Peyer's patch (tissue), 4 donors: ENCODE results near the gene WDR1.

Experiments
- POLR2A ChIP-seq, 2 donors: fragments of 450-650 bp; IDR thresholded peaks; one replicate each; pipeline ENCODE4 v1.5.1; 2017; ENCODE audit warnings: antibody characterized with exemption in 2 of 2, mild to moderate bottlenecking in 2 of 2, moderate library complexity in 2 of 2
- TF ChIP-seq, protein P1 (sequence below), 6 experiments: fragments of 450-650 bp in 4 of 6; fragments of 200-600 bp in 2 of 6; sonication (generic) in 1 of 6; IDR thresholded peaks; one replicate each; pipeline ENCODE4 v1.5.1; 2017 to 2019; ENCODE audit warnings: antibody characterized with exemption in 6 of 6, mild to moderate bottlenecking in 3 of 6, moderate library complexity in 1 of 6

- TF ChIP-seq, protein P1, sequence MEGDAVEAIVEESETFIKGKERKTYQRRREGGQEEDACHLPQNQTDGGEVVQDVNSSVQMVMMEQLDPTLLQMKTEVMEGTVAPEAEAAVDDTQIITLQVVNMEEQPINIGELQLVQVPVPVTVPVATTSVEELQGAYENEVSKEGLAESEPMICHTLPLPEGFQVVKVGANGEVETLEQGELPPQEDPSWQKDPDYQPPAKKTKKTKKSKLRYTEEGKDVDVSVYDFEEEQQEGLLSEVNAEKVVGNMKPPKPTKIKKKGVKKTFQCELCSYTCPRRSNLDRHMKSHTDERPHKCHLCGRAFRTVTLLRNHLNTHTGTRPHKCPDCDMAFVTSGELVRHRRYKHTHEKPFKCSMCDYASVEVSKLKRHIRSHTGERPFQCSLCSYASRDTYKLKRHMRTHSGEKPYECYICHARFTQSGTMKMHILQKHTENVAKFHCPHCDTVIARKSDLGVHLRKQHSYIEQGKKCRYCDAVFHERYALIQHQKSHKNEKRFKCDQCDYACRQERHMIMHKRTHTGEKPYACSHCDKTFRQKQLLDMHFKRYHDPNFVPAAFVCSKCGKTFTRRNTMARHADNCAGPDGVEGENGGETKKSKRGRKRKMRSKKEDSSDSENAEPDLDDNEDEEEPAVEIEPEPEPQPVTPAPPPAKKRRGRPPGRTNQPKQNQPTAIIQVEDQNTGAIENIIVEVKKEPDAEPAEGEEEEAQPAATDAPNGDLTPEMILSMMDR (IDR thresholded peaks at IDR 0.05), result no peak
- TF ChIP-seq POLR2A (IDR thresholded peaks at IDR 0.05), result no peak
These were observed 28.4 kb upstream of the WDR1 start for GRCh38 chr4:10144966-10145365.
